Upper lobe of left lung (tissue), 4 donors: ENCODE data around the gene AURKAIP1.

Experiments used
- CTCF ChIP-seq, 6 experiments: fragments of 450-650 bp in 4 of 6; fragments of 200-600 bp in 2 of 6; sonication (generic) in 2 of 6; IDR thresholded peaks; one replicate each; pipeline ENCODE4 v1.5.1; 2016 to 2019; ENCODE audit warnings: antibody characterized with exemption in 6 of 6
- POLR2A ChIP-seq, 4 donors: fragments of 450-650 bp; IDR thresholded peaks; one replicate each; pipeline ENCODE4 v1.5.1; 2016 to 2017; ENCODE audit warnings: antibody characterized with exemption in 4 of 4, mild to moderate bottlenecking in 2 of 4
- POLR2AphosphoS5 ChIP-seq, 2 donors: sonication (generic); formaldehyde crosslinking; IDR thresholded peaks; one replicate each; pipeline ENCODE4 v1.5.1; 2017; ENCODE audit warnings: antibody characterized with exemption in 2 of 2

- TF ChIP-seq CTCF (IDR thresholded peaks at IDR 0.05) (no peak), POLR2A (IDR thresholded peaks at IDR 0.05) (no peak), POLR2AphosphoS5 (IDR thresholded peaks at IDR 0.05) (no peak)
Observed at GRCh38 chr1:1419363-1419812, 44.4 kb upstream of the AURKAIP1 start.
